Choroid plexus epithelial cell (primary cell): Measurements from ENCODE around the gene PRSS48.
A peak's percentile ranks its signal among the peaks of the same experiment; 100 is the strongest.
"Not testable (repeated sequence)": the region's sequence is repeated elsewhere in the genome, so short reads cannot be mapped to it uniquely, and the experiment has no call there.

Source experiments
- DNase-seq: peaks from one replicate; pipeline ENCODE4 v3.0.0-alpha.2; 2010; ENCODE audit warnings: low read depth
- H3K4me3 ChIP-seq: 2 replicates; pipeline ENCODE4 v1.5.1; 2011; ENCODE audit warnings: low read depth, mild to moderate bottlenecking, control low read depth, low read length, moderate library complexity
- CTCF ChIP-seq: conservative IDR thresholded peaks from 2 replicates; pipeline ENCODE4 v1.5.1; 2011; ENCODE audit warnings: low read depth, mild to moderate bottlenecking, control low read depth, inconsistent platforms, low read length, moderate library complexity

The PRSS48 gene

GRCh38 chr4:151316645-151317044 lies 39.7 kb downstream of the PRSS48 start:
- TF ChIP-seq CTCF = no peak
- H3K4me3 ChIP-seq = no peak overlapping the region
- no peak for DNase-seq

GRCh38 chr4:151318307-151319006 lies 41.5 kb downstream of the PRSS48 start:
- H3K4me3 ChIP-seq = no peak overlapping the region
- no peak for DNase-seq
- no peak for TF ChIP-seq CTCF

GRCh38 chr4:151319490-151319889 lies 42.5 kb downstream of the PRSS48 start:
- H3K4me3 ChIP-seq = no peak overlapping the region
- DNase-seq = no peak
- TF ChIP-seq CTCF = no peak

- no peak overlapping the region for H3K4me3 ChIP-seq
- no peak for DNase-seq
- TF ChIP-seq CTCF = no peak
Measured at GRCh38 chr4:151321586-151321985, 44.6 kb downstream of the PRSS48 start.

GRCh38 chr4:151322161-151322560 lies 45.2 kb downstream of the PRSS48 start:
- not testable (repeated sequence) for DNase-seq, H3K4me3 ChIP-seq

GRCh38 chr4:151322570-151322969 lies 45.6 kb downstream of the PRSS48 start:
- no peak for TF ChIP-seq CTCF
- no peak overlapping the region for H3K4me3 ChIP-seq
- peak; percentile 21 for DNase-seq

- no peak for DNase-seq
- no peak for TF ChIP-seq CTCF
- no peak overlapping the region for H3K4me3 ChIP-seq
Measured at GRCh38 chr4:151323667-151324066, 46.7 kb downstream of the PRSS48 start.
